K562 (cell line): ENCODE measurements around the gene ZNF544. TPM values are rescaled to one million over a fixed set of nuclear protein-coding genes. Genes with fewer than 3 reads are reported as not detected.

Experiments used
- BRD4 ChIP-seq: fragments of 200-600 bp; sonication (generic); IDR thresholded peaks from 2 replicates; pipeline ENCODE4 v1.6.1; 2017; ENCODE audit warnings: inconsistent platforms
- FOXP4 ChIP-seq: sonication (generic); formaldehyde crosslinking; IDR thresholded peaks from 2 replicates; pipeline ENCODE4 v1.8.0; 2022; ENCODE audit warnings: mild to moderate bottlenecking, missing genetic modification reagents, borderline replicate concordance
- KLF6 ChIP-seq: fragments of 250-450 bp; sonication (Bioruptor Pico); IDR thresholded peaks from 2 replicates; pipeline ENCODE4 v1.4.0; 2020; ENCODE audit warnings: mild to moderate bottlenecking, moderate library complexity, borderline replicate concordance
- MCM3 ChIP-seq: fragments of 450-650 bp; IDR thresholded peaks from 2 replicates; pipeline ENCODE4 v1.6.1; 2016
- NFATC3 ChIP-seq: fragments of 450-650 bp; IDR thresholded peaks from 2 replicates; pipeline ENCODE4 v1.6.1; 2017; ENCODE audit warnings: mild to moderate bottlenecking
- NFRKB ChIP-seq: fragments of 450-650 bp; IDR thresholded peaks from 2 replicates; pipeline ENCODE4 v1.6.1; 2016; ENCODE audit warnings: low read depth
- SOX6 ChIP-seq: fragments of 450-650 bp; IDR thresholded peaks from 2 replicates; pipeline ENCODE4 v1.6.1; 2014; ENCODE audit warnings: mild to moderate bottlenecking
- XRCC3 ChIP-seq: fragments of 450-650 bp; IDR thresholded peaks from 2 replicates; pipeline ENCODE4 v1.6.1; 2017; ENCODE audit warnings: mild to moderate bottlenecking, moderate library complexity
- ZEB2 ChIP-seq: fragments of 450-650 bp; IDR thresholded peaks from 2 replicates; pipeline ENCODE4 v1.6.1; 2016
- ZNF740 ChIP-seq, 3 experiments: fragments of 200-800 bp in 1 of 3; sonication (Bioruptor generic) in 1 of 3; sonication (generic) in 1 of 3; formaldehyde crosslinking in 1 of 3; IDR thresholded peaks; 2 replicates each; pipeline versions ENCODE4 v1.6.1 to v1.8.0; 2016 to 2022; ENCODE audit warnings: mild to moderate bottlenecking in 2 of 3, missing compliant biosample characterization in 2 of 3, missing genetic modification characterization in 2 of 3, missing genetic modification reagents in 1 of 3
- polyA plus RNA-seq, 8 experiments: library from polyadenylated mRNA; depleted of rRNA in 4 of 8; stranded (reverse) in 5 of 8; unstranded in 3 of 8; fragments of >200 nt; fragmentation: Nextera tagmentation in 2 of 8; fragmentation: Illumina TruSeq in 1 of 8; extraction: Ambion mirVana in 2 of 8; extraction: Trizol in 1 of 8; gene quantifications; 2 replicates each; pipeline versions ENCODE4 v1.2.1 to v1.2.3, GENCODE V29; 2011 to 2014; ENCODE audit warnings: inconsistent platforms in 1 of 8, missing spikeins in 1 of 8
- total RNA-seq, 7 experiments: library from RNA; depleted of rRNA in 6 of 7; stranded (reverse); fragments of >200 nt in 6 of 7; fragmentation: Illumina TruSeq in 2 of 7; extraction: Trizol in 2 of 7; gene quantifications; 2 replicates each; pipeline versions ENCODE4 v1.2.1 to v1.2.3, GENCODE V29; 2011 to 2021; ENCODE audit warnings: low replicate concordance in 1 of 7
- TF ChIP-seq, protein P1 (sequence below), 2 experiments: fragments of 450-650 bp; IDR thresholded peaks; 2 replicates each; pipeline ENCODE4 v1.6.1; 2016; ENCODE audit warnings: mild to moderate bottlenecking in 2 of 2, borderline replicate concordance in 1 of 2, low read depth in 1 of 2, moderate library complexity in 1 of 2
- TF ChIP-seq, protein P2 (sequence below): sonication (generic); formaldehyde crosslinking; IDR thresholded peaks from 2 replicates; pipeline ENCODE4 v1.8.1; 2023; ENCODE audit warnings: mild to moderate bottlenecking, missing genetic modification reagents, moderate library complexity
- TF ChIP-seq, protein P3 (sequence below): fragments of 450-650 bp; formaldehyde crosslinking; IDR thresholded peaks from 2 replicates; pipeline ENCODE4 v1.4.0; 2022; ENCODE audit warnings: mild to moderate bottlenecking, moderate library complexity

Gene ZNF544
- total and polyA plus RNA-seq, 9 of the 15 experiments (the other 6 are each of a cell fraction or from before 2014, with no cell fraction given): 23.6 to 59.0 (median 41.4) TPM

- TF ChIP-seq BRD4 (no peak), SOX6 (peak; percentile 17; the same call in 1 of the 2 replicates), NFATC3 (no peak), MCM3 (no peak), FOXP4 (CRISPR knock-in tag) (no peak), KLF6 (CRISPR knock-in tag) (no peak), NFRKB (0 out of 2 replicates have a peak, but pooled peaks have one; percentile 32), ZNF740 (CRISPR knock-in tag; IDR thresholded peaks at IDR 0.05) (no peak), ZNF740 (tag; IDR thresholded peaks at IDR 0.05) (no peak), XRCC3 (peak; percentile 47; the same call in 1 of the 2 replicates), ZEB2 (no peak)
- TF ChIP-seq, protein P1, sequence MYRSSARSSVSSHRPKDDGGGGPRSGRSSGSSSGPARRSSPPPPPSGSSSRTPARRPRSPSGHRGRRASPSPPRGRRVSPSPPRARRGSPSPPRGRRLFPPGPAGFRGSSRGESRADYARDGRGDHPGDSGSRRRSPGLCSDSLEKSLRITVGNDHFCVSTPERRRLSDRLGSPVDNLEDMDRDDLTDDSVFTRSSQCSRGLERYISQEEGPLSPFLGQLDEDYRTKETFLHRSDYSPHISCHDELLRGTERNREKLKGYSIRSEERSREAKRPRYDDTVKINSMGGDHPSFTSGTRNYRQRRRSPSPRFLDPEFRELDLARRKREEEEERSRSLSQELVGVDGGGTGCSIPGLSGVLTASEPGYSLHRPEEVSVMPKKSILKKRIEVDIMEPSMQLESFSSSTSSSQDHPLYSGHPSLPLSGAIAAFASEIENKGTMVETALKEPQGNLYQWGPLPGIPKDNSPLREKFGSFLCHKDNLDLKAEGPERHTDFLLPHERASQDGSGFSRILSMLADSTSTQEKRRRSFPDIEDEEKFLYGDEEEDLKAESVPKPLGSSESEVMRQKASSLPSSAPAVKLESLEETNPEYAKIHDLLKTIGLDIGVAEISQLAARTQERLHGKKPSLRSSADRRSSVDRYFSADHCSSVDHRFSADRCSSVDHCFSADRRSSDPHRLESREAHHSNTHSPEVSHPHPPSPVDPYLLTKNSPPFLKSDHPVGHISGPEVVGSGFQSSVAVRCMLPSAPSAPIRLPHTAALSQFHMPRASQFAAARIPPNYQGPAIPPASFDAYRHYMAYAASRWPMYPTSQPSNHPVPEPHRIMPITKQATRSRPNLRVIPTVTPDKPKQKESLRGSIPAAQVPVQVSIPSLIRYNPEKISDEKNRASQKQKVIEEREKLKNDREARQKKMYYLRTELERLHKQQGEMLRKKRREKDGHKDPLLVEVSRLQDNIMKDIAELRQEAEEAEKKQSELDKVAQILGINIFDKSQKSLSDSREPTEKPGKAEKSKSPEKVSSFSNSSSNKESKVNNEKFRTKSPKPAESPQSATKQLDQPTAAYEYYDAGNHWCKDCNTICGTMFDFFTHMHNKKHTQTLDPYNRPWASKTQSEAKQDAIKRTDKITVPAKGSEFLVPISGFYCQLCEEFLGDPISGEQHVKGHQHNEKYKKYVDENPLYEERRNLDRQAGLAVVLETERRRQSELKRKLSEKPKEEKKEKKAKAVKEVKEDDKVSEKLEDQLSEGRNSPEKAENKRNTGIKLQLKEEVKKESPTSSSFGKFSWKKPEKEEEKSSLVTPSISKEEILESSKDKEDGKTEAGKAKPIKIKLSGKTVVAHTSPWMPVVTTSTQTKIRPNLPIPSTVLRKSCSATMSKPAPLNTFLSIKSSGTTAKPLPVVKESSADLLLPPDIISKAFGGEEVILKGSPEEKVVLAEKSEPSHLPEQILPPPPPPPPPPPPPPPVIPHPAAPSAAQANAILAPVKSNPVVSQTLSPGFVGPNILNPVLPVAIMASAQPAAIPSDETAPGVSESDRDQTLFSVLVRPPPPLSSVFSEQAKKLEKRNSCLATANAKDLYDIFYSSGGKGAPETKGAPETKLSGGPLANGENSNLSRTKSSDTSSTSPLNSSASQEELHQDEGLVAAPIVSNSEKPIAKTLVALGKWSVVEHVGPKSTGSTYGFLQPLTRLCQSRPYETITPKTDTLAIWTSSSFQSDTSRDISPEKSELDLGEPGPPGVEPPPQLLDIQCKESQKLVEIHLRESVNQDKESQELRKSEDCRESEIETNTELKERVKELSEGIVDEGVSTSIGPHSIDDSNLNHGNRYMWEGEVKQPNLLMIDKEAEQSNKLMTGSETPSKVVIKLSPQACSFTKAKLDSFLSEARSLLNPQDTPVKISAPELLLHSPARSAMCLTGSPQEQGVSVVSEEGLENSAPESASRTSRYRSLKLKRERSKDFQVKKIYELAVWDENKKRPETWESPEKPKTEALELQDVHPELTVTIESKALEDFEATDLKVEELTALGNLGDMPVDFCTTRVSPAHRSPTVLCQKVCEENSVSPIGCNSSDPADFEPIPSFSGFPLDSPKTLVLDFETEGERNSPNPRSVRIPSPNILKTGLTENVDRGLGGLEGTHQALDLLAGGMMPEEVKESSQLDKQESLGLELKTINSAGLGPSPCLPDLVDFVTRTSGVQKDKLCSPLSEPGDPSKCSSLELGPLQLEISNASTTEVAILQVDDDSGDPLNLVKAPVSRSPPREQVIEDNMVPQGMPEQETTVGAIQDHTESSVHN (IDR thresholded peaks at IDR 0.05; ENCODE audit: borderline replicate concordance in 1 of 2, low read depth in 1 of 2): no peak
- TF ChIP-seq, protein P2, sequence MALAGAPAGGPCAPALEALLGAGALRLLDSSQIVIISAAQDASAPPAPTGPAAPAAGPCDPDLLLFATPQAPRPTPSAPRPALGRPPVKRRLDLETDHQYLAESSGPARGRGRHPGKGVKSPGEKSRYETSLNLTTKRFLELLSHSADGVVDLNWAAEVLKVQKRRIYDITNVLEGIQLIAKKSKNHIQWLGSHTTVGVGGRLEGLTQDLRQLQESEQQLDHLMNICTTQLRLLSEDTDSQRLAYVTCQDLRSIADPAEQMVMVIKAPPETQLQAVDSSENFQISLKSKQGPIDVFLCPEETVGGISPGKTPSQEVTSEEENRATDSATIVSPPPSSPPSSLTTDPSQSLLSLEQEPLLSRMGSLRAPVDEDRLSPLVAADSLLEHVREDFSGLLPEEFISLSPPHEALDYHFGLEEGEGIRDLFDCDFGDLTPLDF (CRISPR knock-in tag): no peak
- TF ChIP-seq, protein P3, sequence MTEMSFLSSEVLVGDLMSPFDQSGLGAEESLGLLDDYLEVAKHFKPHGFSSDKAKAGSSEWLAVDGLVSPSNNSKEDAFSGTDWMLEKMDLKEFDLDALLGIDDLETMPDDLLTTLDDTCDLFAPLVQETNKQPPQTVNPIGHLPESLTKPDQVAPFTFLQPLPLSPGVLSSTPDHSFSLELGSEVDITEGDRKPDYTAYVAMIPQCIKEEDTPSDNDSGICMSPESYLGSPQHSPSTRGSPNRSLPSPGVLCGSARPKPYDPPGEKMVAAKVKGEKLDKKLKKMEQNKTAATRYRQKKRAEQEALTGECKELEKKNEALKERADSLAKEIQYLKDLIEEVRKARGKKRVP (CRISPR knock-in tag): no peak
Observed at GRCh38 chr19:58261968-58262921, 33.5 kb downstream of the ZNF544 start (continued).
